Body of pancreas (tissue), 4 donors: ENCODE measurements around the gene RFC2. TPM values are rescaled to one million over a fixed set of nuclear protein-coding genes. Genes with fewer than 3 reads are reported as not detected.
"Not testable (repeated sequence)": the region's sequence is repeated elsewhere in the genome, so short reads cannot be mapped to it uniquely, and the experiment has no call there.

Experiments used
- ATAC-seq: fragments of 150-250 bp; one replicate; pipeline ENCODE4 v1.9.1; 2016
- DNase-seq, 4 donors: peaks; one replicate each; pipeline ENCODE4 v3.0.0-alpha.2; 2019
- H3K27ac ChIP-seq, 4 donors: fragments of 200-600 bp; sonication (generic); 1 replicate in 3 of 4; 2 replicates in 1 of 4; pipeline versions ENCODE4 v1.5.1 to v1.6.1; 2016 to 2019; ENCODE audit warnings: mild to moderate bottlenecking in 1 of 4, mixed read lengths in 1 of 4, moderate library complexity in 1 of 4
- H3K27me3 ChIP-seq, 2 donors: fragments of 200-600 bp; sonication (generic); one replicate each; pipeline ENCODE4 v1.6.0; 2016; ENCODE audit warnings: mild to moderate bottlenecking in 1 of 2
- H3K36me3 ChIP-seq, 2 donors: fragments of 200-600 bp; sonication (generic); replicated peaks in 1 of 2; 2 replicates each; pipeline ENCODE4 v1.5.1; 2016; ENCODE audit warnings: low read depth in 2 of 2; ENCODE audit not compliant: insufficient read depth in 1 of 2
- H3K4me1 ChIP-seq: fragments of 200-600 bp; sonication (generic); one replicate; pipeline ENCODE4 v1.6.0; 2016
- H3K4me3 ChIP-seq, 2 donors: fragments of 200-600 bp; sonication (generic); 1 replicate in 1 of 2; 2 replicates in 1 of 2; pipeline ENCODE4 v1.5.1; 2016 to 2019
- H3K9me3 ChIP-seq, 3 donors: fragments of 200-600 bp; sonication (generic); 1 replicate in 2 of 3; 2 replicates in 1 of 3; pipeline ENCODE4 v1.5.1; 2016
- CTCF ChIP-seq, 7 experiments: fragments of 450-650 bp in 4 of 7; fragments of 200-600 bp in 3 of 7; sonication (generic) in 3 of 7; IDR thresholded peaks; one replicate each; pipeline ENCODE4 v1.5.1; 2016 to 2019; ENCODE audit warnings: antibody characterized with exemption in 7 of 7
- POLR2A ChIP-seq, 3 donors: fragments of 450-650 bp; IDR thresholded peaks; one replicate each; pipeline ENCODE4 v1.6.1; 2016; ENCODE audit warnings: antibody characterized with exemption in 3 of 3, mild to moderate bottlenecking in 2 of 3
- WGBS, 2 donors: methylation state at CpG; one replicate each; pipeline ENCODE4 v1.1.5; 2017; 5-methylcytosine and 5-hydroxymethylcytosine counted together
- intact Hi-C: fragments of 100-400 bp; cut with DNase I; formaldehyde crosslinking; loops from one replicate; pipeline ENCODE4 v1.15.1; 2023
- total RNA-seq, 2 donors: library from RNA; depleted of rRNA; stranded (reverse); fragments of >200 nt; gene quantifications; one replicate each; pipeline ENCODE4 v1.1.0, GENCODE V29; 2016

Gene RFC2
- total RNA-seq, 2 donors from 2014 or later: 7.9 to 10.1 TPM

GRCh38 chr7:74226633-74227032 is 27.6 kb downstream of the RFC2 start:
- TF ChIP-seq CTCF (IDR thresholded peaks at IDR 0.05) (no peak), POLR2A (IDR thresholded peaks at IDR 0.05) (no peak)
- peak in 1 of 4 donors; percentile 46 for DNase-seq
- intact Hi-C loops: no loop called here
- H3K27ac ChIP-seq: peak overlapping the region in 1 of 4 donors; percentile 18
- no peaks in the 10 kb centered on the region for H3K9me3 ChIP-seq
- no peak overlapping the region for H3K4me3 ChIP-seq
- no peaks in the 10 kb centered on the region for H3K4me1 ChIP-seq
- 76 to 96% methylated on average over 5 of the region's 5 CpGs for WGBS, 2 donors
- no peaks in the 10 kb centered on the region for H3K27me3 ChIP-seq
- ATAC-seq: no peak
- no peaks in the 10 kb centered on the region for H3K36me3 ChIP-seq

GRCh38 chr7:74225400-74225799 is 28.8 kb downstream of the RFC2 start:
- intact Hi-C loops: no loop called here
- Histone ChIP-seq H3K36me3 (no peaks in the 10 kb centered on the region), H3K4me3 (no peak overlapping the region), H3K4me1 (no peaks in the 10 kb centered on the region), H3K27ac (no peak overlapping the region), H3K27me3 (no peaks in the 10 kb centered on the region), H3K9me3 (no peaks in the 10 kb centered on the region)
- DNase-seq: no peak
- TF ChIP-seq POLR2A (IDR thresholded peaks at IDR 0.05): no peak
- no peak for TF ChIP-seq CTCF (IDR thresholded peaks at IDR 0.05)
- 81 to 97% methylated on average over 12 of the region's 12 CpGs for WGBS, 2 donors
- no peak for ATAC-seq

DNA sequence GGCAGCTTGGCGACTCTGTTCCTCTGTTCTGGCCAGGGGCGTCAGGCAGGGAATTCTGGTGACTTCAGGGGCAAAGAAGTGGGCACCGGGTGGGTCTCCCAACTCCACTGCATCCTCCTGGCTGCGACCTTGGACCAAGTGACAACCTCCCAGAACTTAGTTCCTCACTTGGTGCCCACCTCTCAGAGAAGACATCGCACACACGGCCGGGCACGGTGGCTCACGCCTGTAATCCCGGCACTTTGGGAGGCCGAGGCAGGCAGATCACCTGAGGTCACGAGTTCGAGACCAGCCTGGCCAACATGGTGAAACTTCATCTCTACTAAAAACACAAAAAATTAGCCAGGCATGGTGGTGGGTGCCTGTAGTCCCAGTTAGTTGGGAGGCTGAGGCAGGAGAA is 29.3 kb downstream of the RFC2 start:
- intact Hi-C loops: not testable (repeated sequence)

DNA sequence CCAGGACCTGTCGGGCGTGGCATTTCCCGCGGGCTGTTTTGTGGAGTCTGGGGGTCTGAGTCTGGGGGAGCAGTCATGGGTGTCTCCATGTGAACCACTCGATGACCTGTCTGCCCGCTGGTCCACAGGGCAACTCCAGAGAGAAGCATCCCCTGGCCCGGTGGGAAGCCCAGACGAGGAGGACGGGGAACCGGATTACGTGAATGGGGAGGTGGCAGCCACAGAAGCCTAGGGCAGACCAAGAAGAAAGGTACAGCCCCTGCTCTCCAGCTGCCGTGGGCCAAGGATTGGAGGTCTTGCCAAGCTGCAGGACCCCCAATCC is 29.7 kb downstream of the RFC2 start:
- DNase-seq (no peak), ATAC-seq (no peak)
- Histone ChIP-seq H3K27me3 (no peaks in the 10 kb centered on the region), H3K4me1 (no peaks in the 10 kb centered on the region), H3K36me3 (no peaks in the 10 kb centered on the region), H3K27ac (no peak overlapping the region), H3K9me3 (no peaks in the 10 kb centered on the region), H3K4me3 (no peak overlapping the region)
- 92 to 100% methylated on average over 4 to 11 of the region's 12 CpGs for WGBS, 2 donors
- intact Hi-C loops: no loop called here
- no peak for TF ChIP-seq POLR2A (IDR thresholded peaks at IDR 0.05)
- no peak for TF ChIP-seq CTCF (IDR thresholded peaks at IDR 0.05)

More for the DNA sequence above, 29.3 kb downstream of the RFC2 start:
- H3K4me1 ChIP-seq, H3K27ac ChIP-seq, H3K9me3 ChIP-seq, DNase-seq, H3K4me3 ChIP-seq, H3K27me3 ChIP-seq, H3K36me3 ChIP-seq, ATAC-seq: not testable (repeated sequence)
- WGBS, 2 donors: 90 to 98% methylated on average over 7 to 13 of the region's 13 CpGs

GRCh38 chr7:74223711-74224510 is 30.3 kb downstream of the RFC2 start:
- Histone ChIP-seq H3K4me1 (no peaks in the 10 kb centered on the region), H3K36me3 (no peaks in the 10 kb centered on the region), H3K27me3 (no peaks in the 10 kb centered on the region), H3K9me3 (no peaks in the 10 kb centered on the region), H3K4me3 (no peak overlapping the region), H3K27ac (no peak overlapping the region)
- ATAC-seq: no peak
- no peak for DNase-seq
- WGBS, 2 donors: 62 to 79% methylated on average over 6 to 18 of the region's 18 CpGs
- TF ChIP-seq CTCF (IDR thresholded peaks at IDR 0.05) (no peak), POLR2A (IDR thresholded peaks at IDR 0.05) (no peak)
- intact Hi-C loops: no loop called here
